RWPE1 (cell line): ENCODE data around the gene AIG1.

ENCODE experiments used
- CTCF ChIA-PET: fragments of 350-600 bp; sonication (Branson Sonifier 250); formaldehyde crosslinking; extraction: SDS; loops from one replicate; lab custom pipeline; 2021; lab: Yijun Ruan, JAX
- POLR2A ChIA-PET: fragments of 400-600 bp; formaldehyde crosslinking; extraction: SDS; loops from one replicate; lab custom pipeline; 2020; ENCODE audit warnings: antibody characterized with exemption; ENCODE audit not compliant: low non-redundant PET; lab: Yijun Ruan, JAX
- DNase-seq: peaks from one replicate; pipeline ENCODE4 v3.0.0; 2012; ENCODE audit warnings: low spot score
- H3K27ac ChIP-seq: fragments of 450-650 bp; 2 replicates; pipeline ENCODE4 v1.5.1; 2017
- CTCF ChIP-seq: fragments of 450-650 bp; conservative IDR thresholded peaks from 2 replicates; pipeline ENCODE4 v1.5.1; 2017; ENCODE audit warnings: low read depth, mild to moderate bottlenecking

AIG1 gene

GRCh38 chr6:143258945-143259344 lies 198.3 kb downstream of the AIG1 start:
- H3K27ac ChIP-seq: no peak overlapping the region
- no peak for DNase-seq
- ChIA-PET CTCF (no interaction called here), POLR2A (no interaction called here)
- TF ChIP-seq CTCF: no peak

GRCh38 chr6:143260857-143261256 lies 200.2 kb downstream of the AIG1 start:
- DNase-seq: no peak
- no peak overlapping the region for H3K27ac ChIP-seq
- CTCF ChIA-PET: no interaction called here
- TF ChIP-seq CTCF: no peak
- POLR2A ChIA-PET: no interaction called here

- POLR2A ChIA-PET: no interaction called here
- no peak for TF ChIP-seq CTCF
- CTCF ChIA-PET: interaction anchor here (0.6 to 0.7 kb wide), 2 partner anchors 102 to 1440 kb away, joined by 3 to 4 read pairs; no protein-coding TSS in a partner anchor
Measured at GRCh38 chr6:143261899-143262436, 201.3 kb downstream of the AIG1 start.

GRCh38 chr6:143262859-143263258 lies 202.2 kb downstream of the AIG1 start:
- H3K27ac ChIP-seq: no peak overlapping the region
- POLR2A ChIA-PET: no interaction called here
- no peak for DNase-seq
- CTCF ChIA-PET: interaction anchor here (0.7 kb wide), 1 partner anchor 1439 kb away, joined by 4 read pairs; no protein-coding TSS in a partner anchor
- no peak for TF ChIP-seq CTCF

More at GRCh38 chr6:143261899-143262436, 201.3 kb downstream of the AIG1 start:
- H3K27ac ChIP-seq: no peak overlapping the region
- no peak for DNase-seq

GRCh38 chr6:143264379-143264778 lies 203.7 kb downstream of the AIG1 start:
- ChIA-PET CTCF (interaction anchor here (0.6 kb wide), 1 partner anchor 137 kb away, joined by 3 read pairs; no protein-coding TSS in a partner anchor), POLR2A (no interaction called here)
- no peak overlapping the region for H3K27ac ChIP-seq
- DNase-seq: no peak
- TF ChIP-seq CTCF: no peak

GRCh38 chr6:143264986-143265764 lies 204.5 kb downstream of the AIG1 start:
- no peak for DNase-seq
- ChIA-PET POLR2A (no interaction called here), CTCF (interaction anchor here (0.6 kb wide), 2 partner anchors 8 to 137 kb away, joined by 3 read pairs; no protein-coding TSS in a partner anchor)
- no peak for TF ChIP-seq CTCF
- no peak overlapping the region for H3K27ac ChIP-seq
